Amygdala (tissue), 56 donors: ENCODE results near the gene TMEM38A.
A peak's percentile ranks its signal among the peaks of the same experiment; 100 is the strongest.
"Not testable (repeated sequence)": the region's sequence is repeated elsewhere in the genome, so short reads cannot be mapped to it uniquely, and the experiment has no call there.

Experiments
- DNase-seq, 56 donors: peaks; one replicate each; lab custom pipeline; 2025; lab: John Stamatoyannopoulos, UW

Gene TMEM38A

GRCh38 chr19:16631465-16631864 lies 29.5 kb upstream of the TMEM38A start:
- DNase-seq: no peak

DNA sequence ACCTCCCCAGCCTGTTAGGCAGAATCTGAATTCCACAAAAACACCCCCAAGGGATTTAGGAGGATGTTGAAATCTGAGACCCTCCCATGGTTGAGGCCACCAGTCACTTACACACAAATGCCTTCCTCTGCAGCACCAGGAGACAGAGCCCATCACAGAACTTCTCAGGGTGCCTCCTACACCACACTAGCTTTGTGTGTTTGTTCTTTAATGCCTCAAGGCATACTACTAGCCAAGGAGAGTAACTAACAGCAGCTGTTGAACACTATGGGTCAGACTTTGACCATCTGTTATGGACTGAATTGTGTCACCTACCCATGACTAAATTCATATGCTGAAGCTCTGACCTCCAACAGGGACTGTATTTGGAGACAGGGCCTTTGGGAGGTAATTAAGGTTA lies 23.4 kb upstream of the TMEM38A start:
- no peak for DNase-seq

GRCh38 chr19:16638666-16639065 lies 22.3 kb upstream of the TMEM38A start:
- no peak for DNase-seq

GRCh38 chr19:16640951-16641350 lies 20.0 kb upstream of the TMEM38A start:
- no peak for DNase-seq

DNA sequence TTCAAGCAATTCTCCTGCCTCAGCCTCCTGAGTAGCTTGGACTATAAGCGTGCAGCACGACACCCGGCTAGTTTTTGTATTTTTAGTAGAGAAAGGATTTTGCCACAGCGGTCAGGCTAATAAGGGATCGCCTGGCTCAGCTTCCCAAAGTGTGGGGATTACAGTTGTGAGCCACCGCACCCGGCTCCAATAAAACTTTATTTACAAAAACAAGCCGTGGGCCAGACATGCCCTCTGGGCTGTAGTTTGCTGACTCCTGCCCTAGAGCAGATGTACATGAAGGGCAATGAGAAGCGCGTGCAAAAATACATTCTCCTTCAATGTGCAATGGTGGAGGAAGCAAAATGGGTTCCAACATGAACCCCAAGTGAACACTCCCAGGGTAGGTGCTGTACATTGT lies 19.2 kb upstream of the TMEM38A start:
- DNase-seq: no peak

- DNase-seq: peak in 52 of 56 donors; percentile 1 to 90 (median 52)
These were observed 15.8 kb upstream of the TMEM38A start for GRCh38 chr19:16645140-16645539.

DNA sequence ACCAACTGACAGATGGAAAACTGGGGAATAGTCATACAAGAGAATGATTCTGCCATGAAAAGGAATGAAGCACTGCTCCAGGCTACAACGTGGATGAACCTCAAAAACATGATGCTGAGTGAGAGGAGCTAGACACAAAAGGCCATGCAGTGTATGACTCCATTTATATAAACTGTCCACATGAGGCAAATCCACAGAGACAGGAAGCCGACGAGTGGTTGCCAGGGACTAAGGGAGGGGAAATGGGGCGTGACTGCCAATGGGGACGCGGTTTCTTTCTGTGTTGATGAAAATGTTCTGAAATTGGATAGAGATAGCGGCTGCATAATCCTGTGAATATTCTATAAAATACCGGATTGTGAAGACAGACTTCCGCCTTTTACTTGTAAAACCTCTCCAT lies 11.2 kb upstream of the TMEM38A start:
- DNase-seq: no peak

DNA sequence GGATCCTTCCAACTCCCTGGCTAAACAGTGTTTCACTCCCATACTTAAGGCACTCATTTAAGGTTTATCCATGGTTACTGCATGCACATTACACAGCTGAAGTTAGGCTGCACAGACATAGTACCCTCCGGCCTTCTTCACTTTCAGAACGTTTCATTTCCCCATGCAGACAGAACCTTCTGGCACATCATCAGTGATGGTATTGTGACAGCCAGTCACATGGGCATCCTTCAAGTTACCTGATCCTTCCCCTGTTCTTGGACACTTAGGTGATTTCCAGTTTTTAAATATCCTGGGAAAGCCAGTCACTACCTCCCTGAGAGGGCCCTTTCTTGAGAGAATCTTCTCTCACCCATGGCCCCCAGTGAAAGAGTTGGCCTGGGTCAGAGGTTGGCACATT lies 10.1 kb upstream of the TMEM38A start:
- DNase-seq: no peak

DNA sequence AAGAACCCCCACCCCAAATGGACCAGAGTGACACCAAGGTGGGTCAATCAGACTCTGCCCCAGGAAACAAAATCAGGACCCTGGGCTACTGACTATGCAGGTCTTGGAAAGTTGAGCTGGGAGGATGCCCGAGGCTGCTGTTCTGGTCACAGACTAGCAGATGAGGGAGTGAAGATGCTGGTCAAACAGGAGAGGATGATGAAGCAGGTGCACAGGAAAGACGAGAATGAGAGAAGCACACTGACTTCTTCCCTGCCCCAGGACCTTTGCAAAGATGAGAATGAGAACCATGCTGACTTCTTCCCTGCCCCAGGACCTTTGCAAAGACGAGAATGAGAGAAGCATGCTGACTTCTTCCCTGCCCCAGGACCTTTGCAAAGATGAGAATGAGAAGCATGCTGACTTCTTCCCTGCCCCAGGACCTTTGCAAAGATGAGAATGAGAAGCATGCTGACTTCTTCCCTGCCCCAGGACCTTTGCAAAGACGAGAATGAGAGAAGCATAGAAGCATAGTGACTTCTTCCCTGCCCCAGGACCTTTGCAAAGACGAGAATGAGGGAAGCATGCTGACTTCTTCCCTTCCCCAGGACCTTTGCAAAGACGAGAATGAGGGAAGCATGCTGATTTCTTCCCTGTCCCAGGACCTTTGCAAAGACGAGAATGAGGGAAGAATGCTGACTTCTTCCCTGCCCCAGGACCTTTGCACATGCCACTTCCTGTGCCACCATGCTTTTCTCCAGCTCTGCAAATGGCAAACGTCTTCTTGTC lies 9.3 kb upstream of the TMEM38A start:
- not testable (repeated sequence) for DNase-seq

DNA sequence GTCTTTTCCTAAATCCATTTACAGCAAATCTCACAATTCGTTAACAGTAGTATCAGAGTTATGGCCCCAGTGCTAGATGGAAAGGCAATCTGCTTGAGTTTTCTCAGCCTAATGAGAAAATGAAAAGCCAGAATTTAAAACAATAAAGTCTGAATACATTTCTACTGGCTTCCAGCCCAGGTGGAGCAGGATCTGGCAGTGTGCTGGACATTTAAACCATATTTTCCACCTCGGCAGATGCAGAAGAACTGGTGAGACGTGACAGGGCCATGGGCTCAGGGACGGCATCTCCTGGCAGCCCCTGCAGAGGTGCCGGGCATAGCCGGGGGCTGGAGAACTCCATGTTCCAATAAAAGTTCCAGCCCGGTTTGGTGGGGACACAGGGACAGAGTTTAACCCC lies 8.1 kb upstream of the TMEM38A start:
- DNase-seq: no peak

DNA sequence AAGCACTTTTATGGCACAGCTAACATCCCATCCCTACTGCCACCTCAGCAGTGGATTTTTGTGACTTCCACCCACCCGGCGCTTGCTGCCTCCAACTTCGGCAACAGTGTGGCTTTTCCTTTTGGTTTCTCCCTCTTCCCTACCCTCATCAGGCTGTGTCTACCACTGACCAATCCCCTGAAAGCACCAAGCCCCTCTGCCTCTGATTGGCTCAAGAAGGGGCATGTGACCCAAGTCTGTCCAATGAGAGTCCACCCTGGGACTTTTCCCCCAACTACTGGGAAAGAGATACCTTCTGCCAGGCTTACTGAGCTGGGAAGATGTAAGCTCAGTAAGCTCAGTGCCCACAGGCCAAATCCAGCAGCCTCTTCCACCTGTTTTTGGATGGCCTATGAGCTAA lies 6.8 kb upstream of the TMEM38A start:
- DNase-seq: no peak

- no peak for DNase-seq
These were observed 6.3 kb upstream of the TMEM38A start for GRCh38 chr19:16654627-16655026.

DNA sequence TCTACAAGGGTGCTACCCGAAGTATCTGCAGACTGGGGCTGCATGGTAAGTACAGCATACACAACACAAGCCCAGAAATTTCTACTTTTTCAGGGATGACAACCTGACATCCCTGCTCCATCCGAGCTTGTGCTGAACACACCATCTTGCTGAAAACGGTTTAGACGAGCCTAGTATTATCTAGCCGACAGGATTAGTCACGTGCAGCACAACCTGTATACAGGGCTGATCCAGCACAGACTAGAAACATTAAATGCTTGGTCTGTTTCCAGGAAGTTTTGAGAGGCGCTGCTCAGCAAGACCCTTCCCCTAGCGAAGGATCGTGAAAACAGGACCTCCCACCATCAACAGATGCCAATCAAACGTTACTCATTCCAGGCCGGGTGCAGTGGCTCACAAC lies 5.2 kb upstream of the TMEM38A start:
- DNase-seq: no peak

DNA sequence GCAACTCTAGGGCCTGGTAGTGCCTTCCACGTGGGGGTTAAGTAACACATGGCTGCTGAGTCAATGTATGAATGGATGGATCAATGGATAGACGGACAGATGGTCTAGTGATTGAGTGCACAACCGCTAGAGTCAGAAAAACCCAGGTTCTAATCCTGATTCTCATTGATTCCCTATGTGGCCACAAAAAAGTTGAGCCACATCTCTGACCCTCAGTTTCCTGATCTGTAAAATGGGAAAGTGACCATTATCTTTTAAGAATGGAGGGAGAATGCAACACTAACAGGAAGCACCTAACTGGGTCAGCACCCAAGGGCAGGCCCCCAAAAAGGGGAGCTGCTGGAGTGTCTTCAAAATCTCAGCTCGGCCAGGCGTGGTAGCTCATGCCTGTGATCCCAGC lies 3.6 kb upstream of the TMEM38A start:
- no peak for DNase-seq

GRCh38 chr19:16659464-16659831 lies 1.5 kb upstream of the TMEM38A start:
- no peak for DNase-seq

DNA sequence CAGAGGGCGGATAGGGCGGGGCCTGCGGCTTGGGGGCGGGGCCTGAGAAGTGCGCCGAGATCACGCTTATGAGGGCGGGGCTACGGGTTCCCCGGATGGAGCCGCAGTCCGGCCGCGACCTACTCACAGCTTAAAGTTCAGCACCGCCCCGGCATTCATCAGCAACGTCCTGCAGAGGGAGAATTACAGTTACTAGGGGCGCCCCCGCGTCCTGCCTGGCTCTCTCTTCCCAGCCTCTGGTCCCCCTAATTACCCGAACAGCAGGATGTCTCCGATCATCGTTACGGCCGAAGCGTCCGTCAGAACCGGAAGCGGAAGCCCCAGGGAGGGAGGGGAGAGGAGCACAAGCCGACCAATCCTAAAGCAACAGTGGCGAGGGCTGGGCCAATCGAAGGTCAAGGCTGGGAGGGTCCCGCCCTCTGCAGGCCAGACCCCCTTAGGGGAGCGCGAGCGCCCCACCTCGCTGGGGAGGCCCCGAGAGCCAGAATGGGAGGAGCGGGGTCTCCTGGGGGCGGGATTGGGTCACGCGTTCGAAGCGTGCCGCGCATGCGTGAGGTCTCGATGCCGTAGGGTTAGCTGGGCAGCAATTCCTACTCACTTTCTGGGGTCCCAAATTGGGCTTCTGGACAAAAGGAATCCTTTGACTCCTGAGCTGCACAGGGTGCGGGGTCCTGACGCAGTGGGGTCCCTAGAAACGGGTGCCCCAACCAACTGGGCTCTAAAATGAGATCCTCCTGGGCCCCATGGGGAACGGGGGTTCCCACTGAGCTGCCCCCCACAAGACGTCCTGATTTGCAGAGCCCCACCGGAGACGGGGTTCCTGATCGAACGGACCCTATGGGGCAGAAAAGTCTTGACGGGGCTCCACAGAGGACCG lies 869 bp upstream of the TMEM38A start, which contains the start of gene SMIM7:
SMIM7 (minus strand) TSS at position 313 of the 877 bp plus-strand sequence; CDS start at position 279, 34 bp downstream.
- peak; percentile 88 to 99 (median 97) for DNase-seq

- DNase-seq: peak in 25 of 56 donors; percentile 2 to 41 (median 11)
These were observed 618 bp downstream of the TMEM38A start for GRCh38 chr19:16661480-16662034.

- DNase-seq: no peak
These were observed 7.2 kb downstream of the TMEM38A start for GRCh38 chr19:16668176-16668575.

DNA sequence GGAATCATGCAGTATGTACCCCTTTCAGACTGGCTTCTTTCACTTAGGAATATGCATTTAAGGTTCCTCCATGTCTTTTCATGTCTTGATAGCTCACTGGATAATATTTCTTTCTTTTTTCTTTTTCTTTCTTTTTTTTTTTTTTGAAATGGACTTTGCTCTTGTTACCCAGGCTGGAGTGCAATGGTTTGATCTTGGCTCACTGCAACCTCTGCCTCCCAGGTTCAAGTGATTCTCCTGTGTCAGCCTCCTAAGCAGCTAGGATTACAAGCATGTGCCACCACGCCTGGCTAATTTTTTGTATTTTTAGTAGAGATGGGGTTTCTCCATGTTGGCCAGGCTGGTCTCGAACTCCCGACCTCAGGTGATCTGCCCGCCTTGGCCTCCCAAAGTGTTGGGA lies 7.8 kb downstream of the TMEM38A start:
- not testable (repeated sequence) for DNase-seq

DNA sequence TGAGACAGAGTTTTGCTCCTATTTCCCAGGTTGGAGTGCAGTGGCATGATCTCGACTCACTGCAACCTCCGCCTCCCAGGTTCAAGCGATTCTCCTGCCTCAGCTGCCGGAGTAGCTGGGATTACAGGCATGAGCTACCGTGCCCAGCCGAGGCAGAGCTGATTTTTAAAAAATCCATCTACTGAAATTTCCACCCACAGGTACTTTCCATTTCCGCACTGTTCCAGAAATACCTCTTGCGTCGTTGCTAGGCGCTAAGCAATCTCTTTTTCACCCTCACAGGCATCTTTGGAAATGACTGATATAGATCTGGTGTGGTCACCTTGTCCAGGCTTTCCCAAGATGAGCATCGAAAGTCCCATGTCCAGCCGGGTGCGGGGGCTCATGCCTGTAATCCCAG lies 9.4 kb downstream of the TMEM38A start:
- DNase-seq: peak in 3 of 56 donors; percentile 10 to 32 (median 18)

DNA sequence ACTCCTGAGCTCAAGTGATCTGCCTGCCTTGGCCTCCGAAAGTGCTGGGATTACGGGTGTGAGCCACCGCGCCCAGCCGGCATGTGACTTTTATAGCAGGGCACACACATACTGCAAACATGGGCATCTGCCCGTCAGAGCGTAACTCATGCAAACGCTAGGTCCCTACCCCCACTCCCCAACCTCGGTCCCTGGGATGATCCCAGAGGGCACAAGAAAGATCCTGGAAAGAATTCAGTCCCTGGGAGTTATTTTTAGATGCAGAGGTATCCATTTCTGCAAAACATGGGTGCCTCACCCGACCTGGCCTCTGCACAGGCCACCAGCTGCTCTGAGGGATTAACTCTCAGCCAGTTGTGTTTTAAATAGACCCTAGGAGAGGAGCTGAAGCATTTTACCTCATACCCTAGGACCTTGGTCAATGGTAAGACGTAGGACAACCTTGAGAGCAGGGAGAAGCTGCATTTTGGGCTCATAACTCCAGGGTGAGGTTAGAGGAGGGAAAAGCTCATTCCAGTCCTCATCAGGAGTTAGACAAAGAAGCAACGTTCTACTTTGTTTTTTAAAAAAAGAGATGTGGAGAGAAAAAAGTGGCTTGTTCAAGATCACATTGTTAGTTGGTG lies 10.8 kb downstream of the TMEM38A start:
- DNase-seq: no peak
